ENCODE results near the gene OPRL1.

Gene OPRL1

DNA sequence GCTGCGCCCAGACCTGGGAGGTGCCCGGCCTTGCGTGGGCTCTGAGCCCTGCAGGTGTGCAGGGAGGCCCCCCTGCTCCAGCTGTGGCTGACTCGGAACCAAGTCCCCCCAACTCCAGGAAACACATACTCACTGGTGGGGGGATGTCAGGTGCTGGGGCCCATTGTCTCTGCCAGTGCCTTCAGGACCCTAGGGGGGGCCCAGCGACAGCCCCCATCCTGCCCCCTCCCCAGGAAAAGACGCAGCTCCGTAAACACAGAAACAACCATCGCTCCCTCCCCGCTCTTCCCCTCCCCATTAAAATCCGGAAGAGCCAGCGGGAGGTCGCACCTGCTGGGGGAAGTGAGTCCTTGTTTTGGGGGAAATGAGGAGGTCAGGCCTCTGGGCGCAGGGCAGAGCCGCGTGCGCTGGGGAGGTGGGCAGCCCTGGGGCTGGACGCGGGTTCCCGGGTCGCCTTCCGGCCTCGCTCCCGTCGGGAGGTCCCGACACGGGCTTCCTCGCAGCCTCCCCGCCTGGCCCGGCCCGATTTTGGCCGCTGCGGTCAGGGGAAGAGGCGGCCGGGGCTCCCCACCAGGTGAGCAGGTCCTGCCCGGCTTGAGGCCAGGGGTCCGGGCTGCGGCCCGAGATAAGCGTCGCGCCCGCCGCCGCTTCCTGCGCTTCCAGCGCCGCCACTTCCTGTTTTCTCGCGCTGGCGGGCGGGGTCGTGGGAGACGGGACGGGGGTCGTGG, 37.7 kb upstream of the OPRL1 start:
- DNase-seq = no peak

DNA sequence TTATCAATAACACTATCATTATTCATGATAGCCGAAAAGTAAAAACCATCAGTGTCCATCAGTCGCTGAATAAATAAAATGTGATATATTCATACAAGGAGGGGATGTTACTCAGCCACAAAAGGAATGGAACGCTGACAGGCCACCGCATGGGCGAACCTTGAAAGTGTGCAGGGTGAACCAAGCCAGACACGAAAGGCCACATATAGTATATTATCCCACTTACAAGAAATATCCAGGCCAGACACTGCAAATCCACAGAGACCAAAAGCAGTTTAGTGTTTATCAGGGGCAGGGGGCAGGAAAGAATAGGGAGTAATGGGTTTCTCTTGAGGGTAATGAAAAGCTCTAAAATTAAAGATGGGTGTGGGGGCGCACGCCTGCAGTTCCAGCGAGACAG, 36.1 kb upstream of the OPRL1 start:
- no peak for DNase-seq

DNA sequence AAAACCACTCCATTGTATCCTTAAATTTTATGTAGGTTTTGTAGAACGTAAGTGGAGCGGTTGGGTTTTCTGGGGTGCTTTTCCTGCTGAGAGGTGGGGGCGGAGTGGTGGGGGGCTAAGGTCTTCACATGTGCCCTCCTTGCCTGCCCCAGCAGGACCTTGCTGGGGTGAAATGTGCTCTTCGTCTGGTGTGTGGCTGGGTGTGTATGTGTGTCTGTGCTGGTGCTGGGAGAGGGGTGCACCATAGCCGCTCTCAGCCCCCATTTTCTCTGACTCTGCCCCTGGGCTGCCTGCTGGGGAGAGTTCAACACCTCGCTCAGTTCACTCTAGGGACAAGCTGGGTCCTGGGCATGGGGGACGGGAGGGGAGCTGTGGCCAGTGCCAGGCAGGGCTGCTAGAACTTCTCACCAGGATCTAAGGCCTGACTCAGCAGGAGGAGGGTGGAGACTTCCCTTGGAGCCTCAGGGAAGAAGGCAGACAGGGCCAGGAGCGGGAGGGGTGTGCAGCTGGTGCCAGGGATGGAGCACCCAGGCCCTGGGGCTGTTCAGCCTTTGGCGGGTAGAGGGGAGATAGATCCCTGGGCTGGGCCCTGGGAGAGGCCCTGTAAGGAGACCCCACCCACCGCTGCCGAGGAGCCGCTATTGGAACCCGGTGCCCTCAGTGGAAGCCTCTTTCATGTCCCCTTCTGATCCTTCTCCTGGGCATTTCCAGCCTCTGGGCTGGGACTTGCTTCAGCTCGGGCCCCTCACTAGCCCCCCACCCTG, 35.2 kb upstream of the OPRL1 start:
- DNase-seq = peak; percentile 57

DNA sequence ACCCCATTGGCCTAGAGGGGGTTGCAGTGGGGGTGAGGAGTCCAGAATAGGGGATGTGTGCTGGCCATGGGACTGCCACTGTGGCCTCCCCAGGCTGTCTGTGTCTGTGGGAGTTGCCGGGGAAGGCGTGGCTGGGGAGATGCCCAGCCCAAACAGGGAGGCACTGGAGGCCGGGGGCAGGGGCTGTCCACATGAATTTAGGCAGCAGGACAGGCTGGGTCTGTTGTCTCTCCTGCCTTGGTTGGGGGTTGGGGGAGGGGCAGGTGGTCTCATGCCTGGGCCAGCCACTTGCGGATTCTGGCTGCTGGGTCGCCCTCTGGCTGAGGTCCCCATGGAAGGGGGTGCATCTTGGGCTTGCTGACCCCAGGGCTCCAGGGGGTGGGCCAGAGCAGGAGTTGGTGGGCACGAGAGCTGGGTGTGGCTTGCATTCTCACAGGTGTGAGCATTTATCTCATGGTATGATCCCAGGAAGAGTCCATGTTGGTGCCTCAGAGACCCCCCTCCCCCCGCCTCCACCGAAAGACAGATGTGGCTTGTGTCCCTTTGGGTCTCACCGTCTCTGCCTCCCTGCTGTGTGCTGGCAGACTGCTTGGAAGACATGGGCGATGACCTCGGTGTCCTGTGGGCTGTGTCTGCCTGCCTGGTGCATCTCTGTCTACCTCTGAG, 34.4 kb upstream of the OPRL1 start:
- DNase-seq = no peak

DNA sequence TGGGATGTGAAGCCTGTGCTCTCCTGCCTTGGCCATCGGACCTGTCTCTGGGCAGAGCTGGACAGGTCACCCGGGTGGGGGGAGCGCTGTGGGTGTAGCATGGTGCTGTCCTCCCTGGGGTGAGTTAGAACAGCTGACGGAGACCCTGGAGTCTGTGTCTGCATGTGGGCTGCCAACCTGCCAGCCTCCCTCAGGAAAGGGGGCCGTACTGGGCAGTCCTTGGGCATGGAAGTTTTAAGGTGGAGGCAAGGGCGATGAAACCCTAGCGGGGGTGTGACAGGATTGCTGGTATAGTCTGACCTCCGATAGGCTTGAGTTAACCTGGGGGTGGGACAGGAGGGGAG, 32.9 kb upstream of the OPRL1 start:
- DNase-seq = no peak

DNA sequence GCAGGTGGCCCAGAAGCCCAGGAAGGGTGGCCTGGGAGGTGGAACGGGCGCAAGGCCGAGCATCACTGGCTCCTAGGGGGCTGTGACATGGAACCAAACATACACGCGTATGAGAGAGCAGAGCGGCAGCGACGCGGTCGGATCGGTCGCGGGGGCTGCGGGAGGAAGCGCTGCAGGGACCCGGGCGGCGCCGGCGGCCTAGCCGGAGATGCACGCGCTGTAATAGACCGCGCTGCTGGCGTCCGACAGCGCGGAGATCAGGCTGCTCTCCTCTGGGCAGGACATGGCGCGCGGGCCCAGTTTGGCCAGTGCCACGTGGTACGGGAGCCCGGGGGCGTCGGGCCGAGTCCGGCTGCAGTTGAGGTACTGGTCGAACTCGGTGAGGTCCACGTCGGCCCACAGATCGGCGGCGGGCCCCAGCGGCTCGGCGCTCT, 31.9 kb upstream of the OPRL1 start:
- no peak for DNase-seq

DNA sequence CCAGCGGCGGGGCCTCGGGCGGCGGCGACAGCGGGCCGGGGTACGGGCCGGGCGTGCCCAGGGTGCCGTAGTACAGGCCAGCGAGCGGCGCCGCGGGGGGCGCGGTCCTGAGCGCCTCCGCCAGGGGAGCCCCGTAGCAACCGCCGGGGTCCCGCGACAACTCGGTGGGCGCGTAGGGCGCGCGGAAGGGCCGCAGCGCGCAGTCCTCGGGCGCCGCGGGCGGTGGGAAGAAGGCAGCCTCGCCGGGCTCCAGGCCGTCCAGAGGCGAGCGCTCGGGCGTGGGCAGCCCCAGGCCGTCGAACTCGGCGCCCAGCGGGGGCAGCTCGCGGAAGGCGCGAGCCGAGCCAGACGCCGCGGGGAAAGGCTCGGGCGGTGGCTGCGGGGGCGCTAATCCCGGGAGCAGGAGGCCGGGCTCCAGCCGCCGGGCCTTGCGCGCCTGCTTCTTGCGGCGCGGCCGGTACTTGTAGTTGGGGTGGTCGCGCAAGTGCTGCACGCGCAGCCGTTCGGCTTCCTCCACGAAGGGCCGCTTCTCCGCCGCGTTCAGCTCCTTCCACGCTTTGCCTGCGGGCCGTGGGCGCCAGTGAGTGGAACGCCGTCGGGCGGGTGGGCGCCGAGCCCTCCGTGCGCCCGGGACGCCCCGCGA, 31.4 kb upstream of the OPRL1 start:
- no peak for DNase-seq

DNA sequence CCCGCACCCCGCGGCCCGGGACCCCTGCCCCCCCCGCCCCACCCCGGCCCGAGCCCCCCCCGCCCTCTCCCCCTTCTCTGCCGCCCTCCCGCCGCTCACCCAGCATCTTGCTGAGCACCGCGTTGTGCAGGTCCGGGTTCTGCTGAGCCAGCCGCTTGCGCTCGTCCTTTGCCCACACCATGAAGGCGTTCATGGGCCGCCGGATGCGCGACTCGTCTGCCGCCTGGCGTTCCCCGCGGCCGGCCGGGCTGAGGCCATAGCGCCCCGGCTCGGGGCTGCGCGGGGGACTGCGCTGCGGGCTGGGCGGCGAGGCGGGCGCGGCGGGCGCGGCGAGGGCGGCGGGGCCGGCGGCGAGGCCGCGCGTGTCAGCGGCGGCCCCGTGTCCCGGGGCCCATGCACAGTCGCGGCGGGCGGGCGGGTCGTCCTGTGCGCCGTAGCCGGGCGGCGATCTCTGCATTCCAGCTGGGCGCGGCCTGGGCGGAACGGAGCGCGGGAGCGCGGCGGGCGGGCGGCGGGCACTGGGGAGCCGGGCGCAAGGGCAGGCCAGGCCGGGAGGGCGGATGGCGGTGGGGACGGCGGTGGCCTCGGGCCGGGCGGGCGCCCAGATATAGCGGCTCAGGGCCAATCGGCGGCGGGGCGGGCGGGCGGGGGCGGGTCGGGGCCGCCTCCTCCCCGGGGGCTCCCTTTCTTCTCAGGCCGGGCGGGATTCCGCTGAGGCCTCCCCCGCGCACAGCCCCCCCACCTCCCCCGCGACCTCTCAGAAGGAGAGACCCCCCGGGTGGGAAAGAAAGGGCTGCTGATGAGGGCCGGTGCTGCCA, 30.6 kb upstream of the OPRL1 start, which contains the start of gene SOX18:
SOX18 (minus strand) TSS at position 580 of the 818 bp plus-strand sequence; CDS start at position 457, 123 bp downstream.
- DNase-seq = peak; percentile 40

DNA sequence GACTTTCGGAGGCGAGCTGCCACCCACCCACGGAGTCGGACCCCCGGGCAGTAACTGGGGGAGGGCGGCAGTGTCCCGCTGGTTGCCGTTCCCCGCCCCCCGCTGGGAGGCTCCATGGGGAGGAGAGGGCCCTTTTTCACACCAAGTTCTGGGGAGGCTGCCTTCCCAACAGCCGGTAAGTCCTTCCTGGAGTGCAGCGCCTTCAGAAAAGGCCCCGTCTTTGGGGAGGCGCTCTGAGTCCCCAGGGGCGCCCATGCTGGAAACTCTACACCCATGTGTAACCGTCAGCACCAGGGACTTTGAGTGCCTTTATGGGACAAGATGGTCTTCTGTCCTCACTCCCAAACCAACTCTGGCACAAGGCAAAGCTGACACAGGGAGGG, 30.0 kb upstream of the OPRL1 start:
- no peak for DNase-seq

DNA sequence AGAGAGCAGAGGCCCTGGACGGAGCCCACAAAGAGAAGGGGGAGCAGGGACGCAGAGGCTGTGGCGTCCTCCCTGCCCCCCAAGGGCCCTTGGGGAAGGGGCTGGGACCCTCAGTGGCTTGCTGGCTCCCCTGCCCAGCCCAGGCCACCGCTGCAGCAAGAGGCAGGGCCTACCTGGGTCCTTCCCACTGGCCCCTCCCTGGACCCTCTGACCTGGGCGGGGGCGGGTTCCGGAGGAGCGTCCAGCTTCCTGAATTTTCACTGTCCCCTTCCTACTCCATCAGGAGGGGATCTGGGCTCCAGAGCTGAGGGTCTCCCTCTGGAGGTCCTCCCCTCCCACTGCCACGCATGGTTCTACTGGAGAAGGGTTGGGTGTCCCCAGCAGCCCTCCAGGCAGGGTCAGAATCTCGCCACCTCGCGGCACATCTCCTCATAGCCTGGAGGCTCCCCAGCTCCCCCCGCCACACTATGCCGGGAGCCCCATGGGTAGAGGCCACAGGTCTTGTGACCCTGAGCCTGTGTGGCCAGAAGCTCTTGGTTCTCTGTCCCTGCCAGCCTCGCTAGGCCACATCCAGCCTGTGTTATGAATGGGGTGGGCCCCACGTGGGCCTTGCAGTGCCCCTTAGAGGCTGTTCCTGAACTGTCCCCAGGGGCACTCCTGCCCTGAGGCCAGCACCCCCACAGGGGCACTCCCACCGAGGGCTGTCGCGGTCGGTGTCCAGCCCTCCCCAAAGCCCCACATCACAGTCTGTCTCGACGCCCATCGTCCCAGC, 29.4 kb upstream of the OPRL1 start:
- DNase-seq = no peak

DNA sequence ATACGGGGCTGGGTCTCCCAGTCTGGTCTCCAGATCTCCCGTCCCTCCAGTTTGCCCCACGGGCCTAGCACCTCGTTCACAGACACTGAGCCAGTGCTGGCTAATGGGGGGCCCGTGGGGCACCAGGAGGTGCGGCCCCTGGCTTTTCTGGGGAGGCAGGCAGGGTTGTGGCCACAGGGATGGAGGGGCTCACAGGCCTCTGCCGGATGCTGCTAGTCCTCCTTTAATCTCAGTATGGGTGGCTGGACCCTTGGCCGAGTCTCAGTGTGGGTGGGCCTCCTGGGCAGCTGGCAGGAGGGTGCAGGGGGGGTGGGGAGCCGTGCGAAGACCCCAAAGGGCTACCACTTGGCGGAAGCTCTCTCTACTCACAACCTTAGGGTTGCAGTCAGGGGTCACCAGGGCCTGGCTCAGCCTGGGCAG, 28.8 kb upstream of the OPRL1 start:
- DNase-seq = no peak

DNA sequence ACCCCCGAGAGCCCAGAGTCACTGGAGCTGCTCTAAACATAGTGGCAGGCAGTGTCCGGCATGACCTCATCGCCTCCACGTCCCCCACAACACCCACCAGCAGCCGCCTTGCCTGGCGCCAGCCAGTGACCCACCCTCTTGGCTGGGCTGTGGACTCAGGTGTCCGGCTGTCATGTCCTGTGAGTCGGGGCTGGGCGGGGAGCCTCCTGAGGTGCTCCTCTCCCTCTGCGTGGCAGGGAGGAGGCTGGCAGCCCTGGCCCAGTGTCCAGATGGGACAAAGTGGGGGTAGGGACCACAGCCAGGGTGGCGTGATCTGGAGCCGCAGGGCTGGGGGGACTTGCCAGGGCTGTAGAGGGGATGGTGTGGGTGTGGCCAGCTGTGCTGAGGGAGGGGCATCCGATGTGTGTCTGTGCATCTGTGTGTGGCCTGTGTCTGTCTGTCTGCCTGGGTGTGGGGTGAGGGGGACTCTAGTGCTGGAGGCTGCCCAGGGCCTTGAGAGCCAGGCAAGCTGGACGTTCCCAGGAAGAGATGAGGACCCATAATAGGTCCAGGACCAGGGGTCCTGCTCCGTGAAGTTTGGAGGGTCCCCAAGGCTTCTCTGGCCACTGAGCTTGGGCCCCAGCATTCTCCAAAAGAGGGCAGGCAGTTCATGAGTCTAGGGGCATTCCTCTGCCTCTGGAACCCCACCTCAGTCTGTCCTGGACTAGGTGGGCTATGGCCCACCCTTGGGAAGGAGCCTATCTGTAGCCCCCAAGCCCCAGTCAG, 28.1 kb upstream of the OPRL1 start:
- no peak for DNase-seq

DNA sequence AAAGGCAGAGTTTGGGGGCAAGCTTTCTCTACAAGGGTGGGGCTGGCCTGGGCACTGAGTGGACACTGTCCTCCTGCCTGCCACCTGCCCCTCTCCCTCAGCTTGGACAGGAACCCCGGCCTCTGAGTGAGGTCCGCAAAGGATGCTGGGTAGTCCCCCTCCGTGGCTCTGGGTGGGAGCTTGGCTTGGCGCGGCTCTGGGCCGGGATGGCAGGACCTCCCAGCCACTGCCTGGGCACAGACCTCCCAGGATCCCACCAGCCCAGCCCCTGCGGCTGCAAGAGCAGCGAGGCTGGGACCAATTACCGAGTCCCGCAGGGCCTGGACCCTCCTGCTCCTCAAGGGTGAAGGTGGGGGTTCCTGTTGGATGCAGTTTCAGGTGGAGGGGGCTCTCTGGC, 27.6 kb upstream of the OPRL1 start:
- DNase-seq = no peak

DNA sequence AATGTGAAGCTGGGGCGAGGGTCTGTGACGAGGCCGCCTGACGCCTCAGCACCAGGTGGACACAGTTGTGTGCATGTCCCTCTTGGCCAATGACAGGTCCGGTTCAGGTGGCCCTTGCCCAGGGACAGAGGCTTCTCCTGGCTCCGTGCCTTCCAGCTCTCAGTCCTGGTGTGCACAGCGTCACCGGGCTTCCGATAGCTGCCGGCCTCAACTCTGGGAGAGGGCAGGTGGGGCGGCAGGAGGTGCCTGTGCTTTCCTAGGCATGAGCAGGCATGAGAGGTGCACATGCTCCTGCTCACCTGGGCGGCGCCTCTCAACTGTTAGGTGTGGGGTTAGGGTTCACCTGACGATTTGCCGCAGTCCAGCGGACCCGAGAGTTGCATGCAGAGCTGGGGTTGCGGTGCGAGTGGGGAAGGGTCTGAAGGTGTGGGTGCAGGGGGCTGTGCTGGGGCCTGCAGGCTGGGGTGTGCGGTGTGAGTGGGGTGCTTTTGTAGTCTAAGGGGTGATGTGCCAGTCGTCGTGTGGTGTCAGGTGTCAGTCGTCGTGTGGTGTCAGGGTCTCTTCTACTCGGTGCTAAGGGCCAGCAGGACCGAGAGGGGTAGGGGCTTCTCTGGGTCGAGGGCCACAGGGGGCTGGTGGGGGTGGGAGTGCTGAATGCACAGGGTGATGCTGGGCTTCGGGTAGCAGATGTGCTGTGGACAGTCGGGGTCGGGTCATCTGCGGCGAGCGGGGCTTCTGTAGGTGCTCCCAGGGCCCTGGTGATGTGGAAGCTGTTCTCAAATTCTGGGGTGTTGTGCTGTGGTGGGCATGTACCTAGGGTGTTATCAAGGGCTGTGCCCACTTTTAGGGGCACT, 26.7 kb upstream of the OPRL1 start:
- DNase-seq = no peak

DNA sequence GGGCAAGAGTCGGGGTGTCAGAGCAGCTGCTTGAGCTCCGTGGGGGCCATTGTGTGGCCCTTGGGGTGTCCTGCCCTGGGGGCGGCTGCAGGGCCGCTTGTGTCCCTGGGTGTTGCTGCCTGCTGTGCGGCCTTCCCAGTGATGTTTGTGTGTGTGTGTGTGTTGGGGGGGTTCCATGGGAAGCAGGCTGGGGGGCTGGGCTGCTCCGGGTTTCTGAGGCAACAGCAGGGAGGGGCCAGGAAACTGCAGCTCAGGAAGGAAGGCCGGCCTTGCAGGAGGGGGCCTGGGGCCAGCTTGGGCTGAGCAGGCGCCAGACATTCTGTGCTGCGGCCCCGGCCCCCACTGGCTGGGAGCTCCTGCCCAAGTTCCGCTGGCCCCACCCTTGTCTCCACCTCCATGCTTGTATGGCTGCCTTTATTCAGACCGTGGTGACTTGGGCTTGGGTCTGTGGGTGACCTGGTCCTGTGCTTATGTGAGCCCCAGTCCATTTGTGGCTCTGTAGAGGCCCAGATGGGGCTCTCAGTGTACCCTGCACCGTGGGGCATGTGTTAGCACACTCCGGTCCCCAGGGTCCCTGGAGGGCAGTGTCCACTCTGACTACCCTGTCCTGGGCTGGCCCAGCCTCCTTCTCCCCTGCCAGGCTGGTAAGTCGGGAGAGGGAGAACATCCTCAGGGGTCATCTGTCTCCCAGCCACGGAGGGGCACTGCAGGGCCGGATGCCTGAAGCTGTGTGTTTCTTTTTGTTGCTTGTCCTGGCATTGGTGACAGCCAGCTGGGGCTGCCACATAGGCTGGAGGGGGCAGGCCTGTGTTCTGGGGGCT, 25.8 kb upstream of the OPRL1 start:
- DNase-seq = peak; percentile 71

DNA sequence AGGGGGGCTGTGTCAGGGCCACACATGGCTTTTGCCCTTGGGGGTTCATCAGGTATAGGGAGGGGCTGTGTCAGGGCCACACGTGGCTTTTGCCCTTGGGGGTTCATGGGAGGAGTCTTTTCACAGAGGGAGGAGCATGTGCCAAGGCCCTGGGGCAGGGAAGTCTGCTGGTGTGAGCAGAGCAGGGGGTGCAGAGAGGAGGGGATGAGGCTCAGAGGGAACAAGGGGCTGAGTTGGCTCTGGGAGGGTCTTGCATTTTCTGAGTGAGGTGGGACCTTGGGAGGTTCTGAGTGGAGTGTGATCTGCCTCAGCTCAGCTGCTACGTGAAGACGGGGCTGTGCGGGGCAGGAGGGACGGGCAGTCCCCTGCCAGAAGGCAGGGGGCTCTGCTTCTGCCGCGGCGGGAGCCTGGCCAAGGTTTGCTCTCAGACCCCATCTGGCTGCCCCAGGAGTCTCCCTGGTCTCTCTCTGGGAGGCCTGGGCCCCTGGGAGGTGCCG, 24.4 kb upstream of the OPRL1 start:
- DNase-seq = no peak

DNA sequence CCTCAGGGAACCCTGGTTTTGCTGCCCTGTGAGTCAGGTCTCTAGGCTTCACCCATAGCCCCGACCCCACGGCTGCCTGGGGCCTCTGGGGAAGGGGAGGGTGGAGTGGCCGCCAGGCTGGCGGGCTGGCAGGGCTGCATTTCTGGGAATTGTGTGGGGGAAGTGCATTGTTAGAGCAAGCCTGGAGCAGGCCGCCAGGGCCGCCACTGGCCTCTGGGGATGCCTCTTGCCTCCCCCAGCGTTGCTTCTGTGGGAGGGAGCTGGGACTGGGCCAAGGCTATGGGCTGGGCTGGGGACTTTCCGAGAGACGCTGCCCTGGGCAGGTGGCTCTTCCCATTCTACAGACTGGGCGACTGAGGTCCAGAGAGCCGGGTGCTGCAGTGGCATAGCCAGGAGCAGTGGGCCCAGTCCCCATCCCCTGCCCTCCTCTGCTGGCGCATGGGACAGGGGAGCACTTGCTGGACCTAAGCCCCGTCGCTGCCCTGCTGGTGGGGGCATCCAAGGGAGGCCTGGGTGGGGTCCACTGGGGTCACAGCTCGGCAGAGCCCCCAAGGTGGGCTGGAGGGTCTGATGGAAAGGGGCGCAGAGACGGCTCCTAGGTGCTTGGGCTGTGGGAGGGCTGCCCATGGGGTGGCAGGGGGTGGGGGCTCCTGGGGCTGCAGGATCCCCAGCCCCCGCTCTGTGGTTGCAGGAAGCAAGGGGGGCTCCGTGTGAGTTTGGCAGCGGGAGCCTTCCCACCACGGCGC, 23.8 kb upstream of the OPRL1 start:
- peak; percentile 73 for DNase-seq

DNA sequence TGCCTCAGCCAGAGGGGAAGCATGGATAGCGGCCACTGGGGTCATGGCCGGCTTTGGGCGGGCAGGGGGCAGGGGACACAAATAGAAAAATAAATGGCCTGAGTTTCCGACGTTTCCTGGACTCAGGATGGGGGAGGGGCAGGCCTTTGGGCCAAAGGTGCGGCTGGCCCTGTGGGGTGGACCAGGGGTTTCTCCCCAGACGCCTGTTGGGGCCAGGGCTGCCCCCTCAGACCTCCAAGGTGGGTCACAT, 23.3 kb upstream of the OPRL1 start:
- DNase-seq = no peak
